Colonic mucosa (tissue), 4 donors: ENCODE measurements around the gene NCKIPSD. TPM values are rescaled to one million over a fixed set of nuclear protein-coding genes. Genes with fewer than 3 reads are reported as not detected.
A peak's percentile ranks its signal among the peaks of the same experiment; 100 is the strongest.

ENCODE experiments used
- DNase-seq: peaks from one replicate; pipeline ENCODE4 v3.0.0-alpha.2; 2020
- H3K27ac ChIP-seq: fragments of 200-600 bp; one replicate; pipeline ENCODE4 v1.8.0; 2021
- H3K27me3 ChIP-seq: fragments of 200-600 bp; one replicate; pipeline ENCODE4 v1.8.0; 2021
- H3K36me3 ChIP-seq: fragments of 200-600 bp; one replicate; pipeline ENCODE4 v1.8.0; 2021
- H3K4me1 ChIP-seq: fragments of 200-600 bp; one replicate; pipeline ENCODE4 v1.8.0; 2021; ENCODE audit warnings: mild to moderate bottlenecking
- H3K4me3 ChIP-seq: fragments of 200-600 bp; one replicate; pipeline ENCODE4 v1.8.0; 2021
- H3K9ac ChIP-seq, 2 donors: one replicate each; pipeline ENCODE4 v1.7.0; 2013; ENCODE audit warnings: control low read depth in 2 of 2, low read depth in 2 of 2, low read length in 2 of 2
- H3K9me3 ChIP-seq: fragments of 200-600 bp; one replicate; pipeline ENCODE4 v1.8.0; 2021
- CTCF ChIP-seq: fragments of 200-600 bp; IDR thresholded peaks from one replicate; pipeline ENCODE4 v1.8.0; 2022; ENCODE audit warnings: antibody characterized with exemption, mild to moderate bottlenecking
- intact Hi-C: fragments of 100-400 bp; cut with DNase I; formaldehyde crosslinking; loops from one replicate; pipeline ENCODE4 v1.14.1; 2022
- total RNA-seq, 2 donors: library from RNA; stranded (reverse); fragmentation: NEBNext Ultra II Directional in 1 of 2; extraction: Animal tissue kit (Norgen Biotek cat#: 25700) in 1 of 2; gene quantifications; one replicate each; pipeline ENCODE4 v1.2.1, GENCODE V29; 2021
- donor health status: healthy.
- donor health status: DM: no; HTN: no; CAD: no.
- donor health status: DM: no; HTN: no; CAD: no.

Gene NCKIPSD
- total RNA-seq, 2 donors from 2014 or later: 24.3 to 29.7 TPM

DNA sequence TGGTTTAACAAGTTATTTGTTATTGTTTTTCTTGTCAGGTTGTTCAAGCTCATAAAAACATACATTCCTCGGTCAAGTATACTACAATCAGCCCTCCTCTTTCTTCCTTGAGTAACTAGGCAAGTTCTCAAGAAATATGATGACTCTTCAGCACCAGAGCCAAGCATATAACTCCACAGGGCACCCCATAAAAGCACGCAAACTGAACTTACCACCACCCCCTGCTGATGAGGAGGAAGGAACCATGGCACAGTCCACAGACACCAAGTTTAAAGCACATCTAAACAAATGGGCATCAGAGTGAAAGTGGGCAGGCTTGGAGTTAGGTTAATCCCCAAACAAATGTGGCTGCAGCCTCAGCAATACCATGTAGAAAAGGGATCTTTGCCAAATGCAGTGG lies 26.0 kb upstream of the NCKIPSD start:
- H3K4me3 ChIP-seq: no peak overlapping the region
- H3K36me3 ChIP-seq: no peaks in the 10 kb centered on the region
- H3K27me3 ChIP-seq: no peaks in the 10 kb centered on the region
- H3K4me1 ChIP-seq: peaks cover 26% of the 10 kb centered on the region
- no peak for DNase-seq
- no peak overlapping the region for H3K27ac ChIP-seq
- intact Hi-C loops: no loop called here
- H3K9me3 ChIP-seq: no peaks in the 10 kb centered on the region
- TF ChIP-seq CTCF: no peak
- no peak overlapping the region for H3K9ac ChIP-seq

DNA sequence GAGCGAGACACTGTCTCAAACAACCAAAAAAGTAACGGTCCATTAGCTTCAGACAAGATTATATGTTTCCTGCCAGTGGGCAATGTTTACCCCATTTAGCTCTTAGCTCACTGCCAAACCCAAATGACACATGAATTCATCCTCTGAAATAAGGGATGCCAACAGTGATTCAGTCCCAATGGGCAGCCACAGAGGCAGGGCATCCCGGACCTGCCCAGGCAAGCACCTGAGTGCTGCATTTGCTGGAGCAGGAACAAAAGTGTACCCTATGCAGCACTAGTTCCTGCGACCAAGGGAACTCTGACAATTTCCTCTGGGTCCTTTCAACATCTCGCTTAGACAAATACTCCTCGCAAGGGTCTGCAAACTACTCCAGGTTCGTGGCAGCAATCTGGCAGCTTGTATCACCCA lies 23.3 kb upstream of the NCKIPSD start:
- Histone ChIP-seq H3K4me3 (no peak overlapping the region), H3K36me3 (no peaks in the 10 kb centered on the region), H3K4me1 (peaks cover 14% of the 10 kb centered on the region), H3K9me3 (no peaks in the 10 kb centered on the region), H3K27me3 (no peaks in the 10 kb centered on the region), H3K27ac (no peak overlapping the region), H3K9ac (peak overlapping the region in 1 of 2 donors; percentile 24)
- DNase-seq: no peak
- no peak for TF ChIP-seq CTCF
- intact Hi-C loops: no loop called here

DNA sequence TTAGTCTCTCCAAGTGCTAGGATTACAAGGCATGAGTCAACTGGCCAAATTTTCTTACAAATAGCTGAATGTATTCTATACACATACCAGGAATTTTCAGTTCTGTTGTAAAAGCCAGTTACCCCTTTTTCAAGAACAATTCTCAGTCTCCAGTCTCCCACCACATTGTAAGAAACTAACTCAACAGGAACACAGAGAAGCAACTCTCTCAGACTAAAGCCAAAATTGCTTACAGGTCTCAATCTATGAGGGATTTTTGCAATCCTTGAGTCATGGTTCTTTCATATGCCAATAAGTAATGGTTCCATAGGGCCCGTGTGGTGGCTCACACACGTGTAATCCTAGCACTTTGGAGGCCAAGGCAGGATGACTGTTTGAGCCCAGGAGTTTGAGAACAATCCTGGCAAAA lies 22.8 kb upstream of the NCKIPSD start:
- H3K27ac ChIP-seq: no peak overlapping the region
- no peak for DNase-seq
- no peaks in the 10 kb centered on the region for H3K36me3 ChIP-seq
- no peaks in the 10 kb centered on the region for H3K27me3 ChIP-seq
- H3K4me1 ChIP-seq: peaks cover 8% of the 10 kb centered on the region
- intact Hi-C loops: no loop called here
- no peak overlapping the region for H3K9ac ChIP-seq
- no peak for TF ChIP-seq CTCF
- no peak overlapping the region for H3K4me3 ChIP-seq
- no peaks in the 10 kb centered on the region for H3K9me3 ChIP-seq

DNA sequence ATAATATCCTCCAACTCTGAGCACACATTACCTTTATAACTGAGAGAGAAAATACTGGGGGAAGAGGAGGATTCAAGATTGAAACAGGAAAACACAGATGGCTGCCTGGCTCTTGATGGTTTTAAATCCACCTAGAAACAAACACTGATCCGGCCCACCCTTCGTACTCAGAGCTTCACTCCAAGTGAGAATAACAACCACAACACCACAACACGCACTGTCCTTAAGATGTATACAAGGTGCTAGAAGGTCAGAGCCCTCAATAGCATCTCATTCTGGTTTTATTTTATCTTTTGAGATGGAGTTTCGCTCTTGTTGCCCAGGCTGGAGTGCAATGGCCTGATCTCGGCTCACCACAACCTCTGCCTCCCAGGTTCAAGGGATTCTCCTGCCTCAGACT lies 21.4 kb upstream of the NCKIPSD start:
- Histone ChIP-seq H3K27ac (no peak overlapping the region), H3K4me1 (peaks cover under 1% of the 10 kb centered on the region)

GRCh38 chr3:48702320-48702920 lies 16.7 kb upstream of the NCKIPSD start:
- Histone ChIP-seq H3K9ac (no peak overlapping the region), H3K4me1 (peaks cover 9% of the 10 kb centered on the region), H3K36me3 (peaks cover 4% of the 10 kb centered on the region), H3K4me3 (no peak overlapping the region), H3K27ac (no peak overlapping the region), H3K9me3 (no peaks in the 10 kb centered on the region), H3K27me3 (no peaks in the 10 kb centered on the region)
- no peak for DNase-seq
- intact Hi-C loops: no loop called here
- no peak for TF ChIP-seq CTCF

More for the DNA sequence above, 21.4 kb upstream of the NCKIPSD start:
- intact Hi-C loops: no loop called here
- Histone ChIP-seq H3K27me3 (no peaks in the 10 kb centered on the region), H3K36me3 (no peaks in the 10 kb centered on the region), H3K9ac (no peak overlapping the region), H3K9me3 (no peaks in the 10 kb centered on the region), H3K4me3 (no peak overlapping the region)
- no peak for TF ChIP-seq CTCF
- no peak for DNase-seq
